ENCODE measurements around the gene CLSTN2. TPM values are rescaled to one million over a fixed set of nuclear protein-coding genes. Genes with fewer than 3 reads are reported as not detected.

CLSTN2 gene
- total RNA-seq, 1 donor from 2014 or later, result 9.7 TPM

DNA sequence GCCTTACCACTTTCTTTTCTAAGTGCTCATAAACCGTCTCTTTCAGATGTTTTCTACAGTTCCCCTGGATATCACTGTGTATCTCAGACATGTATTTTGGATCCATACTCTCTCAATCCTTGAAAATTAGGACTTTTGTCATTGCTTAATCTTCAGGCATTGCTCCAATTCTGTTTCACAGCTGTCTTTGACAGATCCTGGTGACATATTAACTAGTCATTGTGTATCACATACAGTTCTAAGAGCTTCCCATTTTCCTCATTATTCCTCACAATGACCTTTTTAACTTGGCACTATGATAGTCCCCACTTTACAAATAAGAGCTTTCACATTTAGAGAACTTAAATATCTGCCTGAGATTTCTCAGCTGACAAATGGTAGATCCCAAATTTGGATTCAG, 151.7 kb downstream of the CLSTN2 start:
- TF ChIP-seq, protein P1, sequence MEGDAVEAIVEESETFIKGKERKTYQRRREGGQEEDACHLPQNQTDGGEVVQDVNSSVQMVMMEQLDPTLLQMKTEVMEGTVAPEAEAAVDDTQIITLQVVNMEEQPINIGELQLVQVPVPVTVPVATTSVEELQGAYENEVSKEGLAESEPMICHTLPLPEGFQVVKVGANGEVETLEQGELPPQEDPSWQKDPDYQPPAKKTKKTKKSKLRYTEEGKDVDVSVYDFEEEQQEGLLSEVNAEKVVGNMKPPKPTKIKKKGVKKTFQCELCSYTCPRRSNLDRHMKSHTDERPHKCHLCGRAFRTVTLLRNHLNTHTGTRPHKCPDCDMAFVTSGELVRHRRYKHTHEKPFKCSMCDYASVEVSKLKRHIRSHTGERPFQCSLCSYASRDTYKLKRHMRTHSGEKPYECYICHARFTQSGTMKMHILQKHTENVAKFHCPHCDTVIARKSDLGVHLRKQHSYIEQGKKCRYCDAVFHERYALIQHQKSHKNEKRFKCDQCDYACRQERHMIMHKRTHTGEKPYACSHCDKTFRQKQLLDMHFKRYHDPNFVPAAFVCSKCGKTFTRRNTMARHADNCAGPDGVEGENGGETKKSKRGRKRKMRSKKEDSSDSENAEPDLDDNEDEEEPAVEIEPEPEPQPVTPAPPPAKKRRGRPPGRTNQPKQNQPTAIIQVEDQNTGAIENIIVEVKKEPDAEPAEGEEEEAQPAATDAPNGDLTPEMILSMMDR (conservative IDR thresholded peaks at IDR 0.05; ENCODE audit: low read depth, low read length), result no peak
- H3K4me3 ChIP-seq (ENCODE audit: low read depth, low read length), result no peak overlapping the region
- no peak for DNase-seq (ENCODE audit: low read depth)

DNA sequence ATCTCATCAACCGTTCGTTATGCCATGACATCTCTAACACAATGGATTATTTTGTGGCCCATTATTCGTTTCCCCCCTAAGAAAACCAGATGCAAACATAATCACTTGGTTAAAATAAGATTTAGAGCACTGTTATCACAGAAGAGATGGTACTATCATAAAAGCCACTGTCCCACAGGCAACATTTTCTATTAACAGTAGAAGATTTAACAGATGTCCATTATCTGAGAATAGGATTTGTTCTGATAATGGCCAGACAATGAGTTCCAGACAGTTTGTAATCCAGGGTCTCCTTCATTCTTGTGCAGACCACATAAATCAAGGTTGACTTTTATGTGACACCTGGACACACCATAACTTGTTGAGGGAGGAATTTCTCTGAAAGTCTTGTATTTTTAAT, 153.1 kb downstream of the CLSTN2 start:
- no peak overlapping the region for H3K4me3 ChIP-seq (ENCODE audit: low read depth, low read length)
- TF ChIP-seq, protein P1 (conservative IDR thresholded peaks at IDR 0.05; ENCODE audit: low read depth, low read length), result no peak
- DNase-seq (ENCODE audit: low read depth), result no peak

DNA sequence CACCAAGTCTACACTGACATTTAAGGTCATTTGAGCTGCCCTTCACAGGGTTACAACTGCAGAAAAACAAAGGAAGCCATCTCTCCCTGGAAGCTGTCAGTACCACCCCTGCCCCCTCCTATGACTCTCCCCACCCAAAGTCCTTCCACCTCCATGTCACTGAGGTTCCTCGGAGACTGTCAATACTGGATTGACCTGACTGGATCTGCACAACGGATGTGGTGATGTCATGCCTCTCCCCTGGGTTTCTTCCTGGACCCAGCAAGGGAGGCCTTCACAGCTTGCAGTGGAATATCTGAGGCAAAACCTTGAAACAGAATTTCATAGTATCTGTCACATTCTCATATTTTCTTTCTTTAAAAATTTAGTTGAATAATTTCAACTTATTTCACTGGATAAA, 153.5 kb downstream of the CLSTN2 start:
- TF ChIP-seq, protein P1 (conservative IDR thresholded peaks at IDR 0.05; ENCODE audit: low read depth, low read length), result no peak
- no peak overlapping the region for H3K4me3 ChIP-seq (ENCODE audit: low read depth, low read length)
- DNase-seq (ENCODE audit: low read depth), result no peak

DNA sequence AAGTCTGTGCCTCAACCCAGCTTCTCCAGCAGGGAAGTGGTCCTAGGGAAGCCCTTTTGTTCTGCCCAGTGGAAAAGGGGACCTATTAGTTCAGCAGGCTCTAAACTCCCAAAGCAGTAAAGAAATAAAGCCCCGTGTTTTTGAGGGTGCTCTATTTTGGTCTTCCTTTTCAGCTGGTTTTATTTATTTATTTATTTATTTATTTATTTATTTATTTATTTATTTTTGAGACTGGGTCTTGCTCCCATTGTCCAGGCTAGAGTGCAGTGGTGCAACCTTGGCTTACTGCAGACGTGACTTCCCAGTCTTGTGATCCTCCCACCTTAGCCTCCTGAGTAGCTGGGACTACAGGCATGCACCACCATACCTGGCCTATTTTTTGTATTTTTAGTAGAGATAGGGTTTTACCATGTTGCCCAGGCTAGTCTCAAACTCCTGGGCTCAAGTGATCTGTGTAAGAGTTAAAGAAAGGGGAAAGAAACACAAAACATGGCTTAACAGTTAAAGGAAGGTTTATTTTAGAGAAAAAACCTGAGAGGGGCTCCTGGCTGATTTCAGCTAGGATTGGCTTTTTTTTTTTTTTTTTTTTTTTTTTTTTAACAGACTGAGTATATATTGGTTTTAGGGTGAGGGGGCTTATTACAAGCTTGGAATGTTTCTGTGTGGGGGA, 154.6 kb downstream of the CLSTN2 start:
- TF ChIP-seq, protein P1 (conservative IDR thresholded peaks at IDR 0.05; ENCODE audit: low read depth, low read length), result no peak
- H3K4me3 ChIP-seq (ENCODE audit: low read depth, low read length), result no peak overlapping the region
- DNase-seq (ENCODE audit: low read depth), result no peak

DNA sequence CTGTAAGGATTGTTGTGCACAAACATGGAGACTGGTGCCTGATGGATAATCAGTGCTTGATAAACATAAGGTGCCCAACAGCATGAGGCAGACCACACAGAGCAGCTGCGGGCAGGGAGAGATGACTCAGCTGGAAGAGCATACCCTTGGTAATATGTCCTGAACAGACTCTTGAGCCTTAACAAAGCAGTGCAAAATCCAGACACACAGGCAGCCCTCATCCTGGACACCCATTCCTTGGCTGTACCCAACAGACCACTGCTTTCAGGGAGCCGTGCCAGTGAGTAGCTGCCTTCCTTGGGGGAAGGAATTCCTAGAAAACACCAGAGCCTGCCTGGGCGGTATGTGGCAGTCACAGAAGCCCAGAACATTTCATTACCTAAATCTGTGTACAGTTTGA, 156.2 kb downstream of the CLSTN2 start:
- DNase-seq (ENCODE audit: low read depth), result no peak
- TF ChIP-seq, protein P1 (conservative IDR thresholded peaks at IDR 0.05; ENCODE audit: low read depth, low read length), result no peak

DNA sequence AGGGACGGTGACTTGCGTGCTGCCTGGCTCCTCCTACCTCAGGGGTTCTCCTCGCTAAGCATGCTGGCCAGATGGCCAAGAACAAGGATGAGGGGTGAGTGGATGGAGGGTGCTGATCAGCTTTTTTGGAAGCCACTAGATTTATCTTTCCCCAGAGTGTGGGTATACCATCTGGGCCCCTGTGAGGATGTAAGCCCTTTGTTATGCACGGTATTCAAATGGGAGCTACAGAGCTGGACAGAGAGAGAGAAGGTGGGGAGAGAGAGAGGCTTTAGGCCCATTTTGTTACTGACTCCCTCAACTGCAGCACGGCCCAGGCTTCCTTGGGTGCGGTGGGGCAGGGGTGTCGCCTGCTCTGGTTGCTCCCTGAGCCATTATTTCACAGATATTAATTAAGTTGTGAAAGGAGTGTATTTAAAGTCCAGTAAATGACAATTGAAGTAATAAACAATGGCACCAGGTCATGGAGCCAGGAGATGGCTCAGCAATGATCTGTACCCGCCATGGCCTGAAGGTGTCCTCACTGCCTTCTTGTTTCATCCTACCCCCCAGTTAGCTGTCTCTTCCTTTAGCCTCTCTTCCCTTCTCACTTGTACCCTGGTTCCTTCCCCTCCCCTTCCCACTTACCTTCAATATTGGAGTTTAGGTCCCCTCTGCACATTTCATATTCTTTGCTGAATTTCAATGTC, 158.0 kb downstream of the CLSTN2 start:
- TF ChIP-seq, protein P1 (conservative IDR thresholded peaks at IDR 0.05; ENCODE audit: low read depth, low read length), result peak; percentile 61
- H3K4me3 ChIP-seq (ENCODE audit: low read depth, low read length), result no peak overlapping the region
- no peak for DNase-seq (ENCODE audit: low read depth)

More for the DNA sequence above, 156.2 kb downstream of the CLSTN2 start:
- no peak overlapping the region for H3K4me3 ChIP-seq (ENCODE audit: low read depth, low read length)
